Non-pigmented ciliary epithelial cell (primary cell): Measurements from ENCODE around the gene CFAP77.

Source experiments
- DNase-seq: peaks from one replicate; pipeline ENCODE4 v3.0.0-alpha.2; 2010; ENCODE audit warnings: low read depth

CFAP77 gene

GRCh38 chr9:132456241-132456640 is 46.2 kb downstream of the CFAP77 start:
- no peak for DNase-seq

- DNase-seq = no peak
These were observed 47.7 kb downstream of the CFAP77 start for GRCh38 chr9:132457504-132458236.

GRCh38 chr9:132458432-132458831 is 48.4 kb downstream of the CFAP77 start:
- no peak for DNase-seq

- no peak for DNase-seq
These were observed 49.6 kb downstream of the CFAP77 start for GRCh38 chr9:132459661-132460060.

- DNase-seq = no peak
These were observed 50.2 kb downstream of the CFAP77 start for GRCh38 chr9:132460240-132460639.

- DNase-seq = no peak
These were observed 51.4 kb downstream of the CFAP77 start for GRCh38 chr9:132461281-132461896.

GRCh38 chr9:132461971-132462370 is 52.0 kb downstream of the CFAP77 start:
- DNase-seq = no peak

GRCh38 chr9:132464547-132464946 is 54.5 kb downstream of the CFAP77 start:
- DNase-seq = no peak

- no peak for DNase-seq
These were observed 55.2 kb downstream of the CFAP77 start for GRCh38 chr9:132465131-132465635.

- no peak for DNase-seq
These were observed 62.2 kb downstream of the CFAP77 start for GRCh38 chr9:132472199-132472598.

- DNase-seq = no peak
These were observed 62.6 kb downstream of the CFAP77 start for GRCh38 chr9:132472599-132472998.

- no peak for DNase-seq
These were observed 64.2 kb downstream of the CFAP77 start for GRCh38 chr9:132474253-132474652.

GRCh38 chr9:132478353-132479050 is 68.5 kb downstream of the CFAP77 start:
- no peak for DNase-seq

- DNase-seq = no peak
These were observed 69.7 kb downstream of the CFAP77 start for GRCh38 chr9:132479733-132480132.

GRCh38 chr9:132481053-132481849 is 71.2 kb downstream of the CFAP77 start:
- DNase-seq = no peak

GRCh38 chr9:132482196-132482813 is 72.3 kb downstream of the CFAP77 start:
- DNase-seq = no peak

- DNase-seq = no peak
These were observed 75.4 kb downstream of the CFAP77 start for GRCh38 chr9:132485393-132485792.

GRCh38 chr9:132486706-132487350 is 76.8 kb downstream of the CFAP77 start:
- no peak for DNase-seq

- DNase-seq = no peak
These were observed 77.4 kb downstream of the CFAP77 start for GRCh38 chr9:132487351-132487791.

- DNase-seq = no peak
These were observed 78.0 kb downstream of the CFAP77 start for GRCh38 chr9:132487980-132488535.

- no peak for DNase-seq
These were observed 78.6 kb downstream of the CFAP77 start for GRCh38 chr9:132488626-132489025.
